ENCODE results near the gene STRN4. TPM values are rescaled to one million over a fixed set of nuclear protein-coding genes. Genes with fewer than 3 reads are reported as not detected.
A peak's percentile ranks its signal among the peaks of the same experiment; 100 is the strongest.

Gene STRN4
- total and polyA plus RNA-seq, 9 of the 15 experiments (the other 6 are each of a cell fraction or from before 2014, with no cell fraction given) = 0.62 to 83.7 (median 36.9) TPM

DNA sequence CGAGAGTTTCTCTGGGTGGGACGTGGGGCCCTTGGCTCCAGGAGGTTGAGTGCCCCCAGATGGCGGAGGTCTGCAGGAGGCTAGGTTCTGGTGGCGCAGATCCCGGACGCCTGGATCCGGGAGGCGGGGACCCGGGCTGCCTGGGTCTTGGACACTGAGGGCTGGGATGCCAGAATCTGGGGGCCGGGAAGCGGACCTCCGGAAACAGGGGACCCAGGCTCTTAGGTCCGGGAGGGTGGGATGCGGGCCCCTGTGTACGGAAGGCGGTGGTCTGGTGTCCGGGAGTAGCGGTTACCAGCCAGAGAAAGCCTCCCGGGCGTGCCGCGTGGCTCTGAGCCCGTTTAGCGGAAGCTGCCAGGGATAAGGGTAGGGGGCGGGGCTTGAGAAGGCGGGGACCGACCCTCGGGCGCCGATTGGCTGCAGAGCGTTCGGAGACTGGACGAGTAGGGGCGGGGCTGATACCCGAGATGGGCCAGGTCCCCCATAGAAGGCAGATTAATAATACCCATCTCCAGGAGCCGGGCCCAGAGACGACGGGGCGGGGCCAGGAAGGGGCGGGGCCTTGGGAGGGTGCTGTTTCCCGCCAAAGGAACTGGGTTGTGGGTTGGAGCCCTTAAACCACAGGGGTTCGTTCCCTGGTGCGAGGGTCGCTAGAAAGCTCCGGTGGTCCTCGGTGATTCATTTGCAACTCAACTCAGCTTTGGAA, 42.2 kb upstream of the STRN4 start, which contains the start of gene SLC1A5 (continued):
- TF ChIP-seq, protein P1, sequence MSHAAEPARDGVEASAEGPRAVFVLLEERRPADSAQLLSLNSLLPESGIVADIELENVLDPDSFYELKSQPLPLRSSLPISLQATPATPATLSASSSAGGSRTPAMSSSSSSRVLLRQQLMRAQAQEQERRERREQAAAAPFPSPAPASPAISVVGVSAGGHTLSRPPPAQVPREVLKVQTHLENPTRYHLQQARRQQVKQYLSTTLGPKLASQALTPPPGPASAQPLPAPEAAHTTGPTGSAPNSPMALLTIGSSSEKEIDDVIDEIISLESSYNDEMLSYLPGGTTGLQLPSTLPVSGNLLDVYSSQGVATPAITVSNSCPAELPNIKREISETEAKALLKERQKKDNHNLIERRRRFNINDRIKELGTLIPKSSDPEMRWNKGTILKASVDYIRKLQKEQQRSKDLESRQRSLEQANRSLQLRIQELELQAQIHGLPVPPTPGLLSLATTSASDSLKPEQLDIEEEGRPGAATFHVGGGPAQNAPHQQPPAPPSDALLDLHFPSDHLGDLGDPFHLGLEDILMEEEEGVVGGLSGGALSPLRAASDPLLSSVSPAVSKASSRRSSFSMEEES (CRISPR knock-in tag; IDR thresholded peaks at IDR 0.05) = no peak
- TF ChIP-seq, protein P2, sequence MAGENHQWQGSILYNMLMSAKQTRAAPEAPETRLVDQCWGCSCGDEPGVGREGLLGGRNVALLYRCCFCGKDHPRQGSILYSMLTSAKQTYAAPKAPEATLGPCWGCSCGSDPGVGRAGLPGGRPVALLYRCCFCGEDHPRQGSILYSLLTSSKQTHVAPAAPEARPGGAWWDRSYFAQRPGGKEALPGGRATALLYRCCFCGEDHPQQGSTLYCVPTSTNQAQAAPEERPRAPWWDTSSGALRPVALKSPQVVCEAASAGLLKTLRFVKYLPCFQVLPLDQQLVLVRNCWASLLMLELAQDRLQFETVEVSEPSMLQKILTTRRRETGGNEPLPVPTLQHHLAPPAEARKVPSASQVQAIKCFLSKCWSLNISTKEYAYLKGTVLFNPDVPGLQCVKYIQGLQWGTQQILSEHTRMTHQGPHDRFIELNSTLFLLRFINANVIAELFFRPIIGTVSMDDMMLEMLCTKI (IDR thresholded peaks at IDR 0.05; ENCODE audit: partially characterized antibody) = no peak
- TF ChIP-seq ZNF766 (CRISPR knock-in tag; conservative IDR thresholded peaks at IDR 0.05) = no peak
- no peak for TF ChIP-seq GABPB2 (CRISPR knock-in tag; conservative IDR thresholded peaks at IDR 0.05)
- TF ChIP-seq CHD4 (IDR thresholded peaks at IDR 0.05; ENCODE audit: insufficient read depth, insufficient replicate concordance, low read depth, low read length, poor library complexity, severe bottlenecking) = no peak
- TF ChIP-seq, protein P3, sequence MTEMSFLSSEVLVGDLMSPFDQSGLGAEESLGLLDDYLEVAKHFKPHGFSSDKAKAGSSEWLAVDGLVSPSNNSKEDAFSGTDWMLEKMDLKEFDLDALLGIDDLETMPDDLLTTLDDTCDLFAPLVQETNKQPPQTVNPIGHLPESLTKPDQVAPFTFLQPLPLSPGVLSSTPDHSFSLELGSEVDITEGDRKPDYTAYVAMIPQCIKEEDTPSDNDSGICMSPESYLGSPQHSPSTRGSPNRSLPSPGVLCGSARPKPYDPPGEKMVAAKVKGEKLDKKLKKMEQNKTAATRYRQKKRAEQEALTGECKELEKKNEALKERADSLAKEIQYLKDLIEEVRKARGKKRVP (CRISPR knock-in tag; IDR thresholded peaks at IDR 0.05) = 0 out of 2 replicates have a peak, but pooled peaks have one; percentile 37
- TF ChIP-seq, protein P4, sequence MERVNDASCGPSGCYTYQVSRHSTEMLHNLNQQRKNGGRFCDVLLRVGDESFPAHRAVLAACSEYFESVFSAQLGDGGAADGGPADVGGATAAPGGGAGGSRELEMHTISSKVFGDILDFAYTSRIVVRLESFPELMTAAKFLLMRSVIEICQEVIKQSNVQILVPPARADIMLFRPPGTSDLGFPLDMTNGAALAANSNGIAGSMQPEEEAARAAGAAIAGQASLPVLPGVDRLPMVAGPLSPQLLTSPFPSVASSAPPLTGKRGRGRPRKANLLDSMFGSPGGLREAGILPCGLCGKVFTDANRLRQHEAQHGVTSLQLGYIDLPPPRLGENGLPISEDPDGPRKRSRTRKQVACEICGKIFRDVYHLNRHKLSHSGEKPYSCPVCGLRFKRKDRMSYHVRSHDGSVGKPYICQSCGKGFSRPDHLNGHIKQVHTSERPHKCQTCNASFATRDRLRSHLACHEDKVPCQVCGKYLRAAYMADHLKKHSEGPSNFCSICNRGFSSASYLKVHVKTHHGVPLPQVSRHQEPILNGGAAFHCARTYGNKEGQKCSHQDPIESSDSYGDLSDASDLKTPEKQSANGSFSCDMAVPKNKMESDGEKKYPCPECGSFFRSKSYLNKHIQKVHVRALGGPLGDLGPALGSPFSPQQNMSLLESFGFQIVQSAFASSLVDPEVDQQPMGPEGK (CRISPR knock-in tag; IDR thresholded peaks at IDR 0.05; ENCODE audit: borderline replicate concordance) = no peak
- TF ChIP-seq, protein P5, sequence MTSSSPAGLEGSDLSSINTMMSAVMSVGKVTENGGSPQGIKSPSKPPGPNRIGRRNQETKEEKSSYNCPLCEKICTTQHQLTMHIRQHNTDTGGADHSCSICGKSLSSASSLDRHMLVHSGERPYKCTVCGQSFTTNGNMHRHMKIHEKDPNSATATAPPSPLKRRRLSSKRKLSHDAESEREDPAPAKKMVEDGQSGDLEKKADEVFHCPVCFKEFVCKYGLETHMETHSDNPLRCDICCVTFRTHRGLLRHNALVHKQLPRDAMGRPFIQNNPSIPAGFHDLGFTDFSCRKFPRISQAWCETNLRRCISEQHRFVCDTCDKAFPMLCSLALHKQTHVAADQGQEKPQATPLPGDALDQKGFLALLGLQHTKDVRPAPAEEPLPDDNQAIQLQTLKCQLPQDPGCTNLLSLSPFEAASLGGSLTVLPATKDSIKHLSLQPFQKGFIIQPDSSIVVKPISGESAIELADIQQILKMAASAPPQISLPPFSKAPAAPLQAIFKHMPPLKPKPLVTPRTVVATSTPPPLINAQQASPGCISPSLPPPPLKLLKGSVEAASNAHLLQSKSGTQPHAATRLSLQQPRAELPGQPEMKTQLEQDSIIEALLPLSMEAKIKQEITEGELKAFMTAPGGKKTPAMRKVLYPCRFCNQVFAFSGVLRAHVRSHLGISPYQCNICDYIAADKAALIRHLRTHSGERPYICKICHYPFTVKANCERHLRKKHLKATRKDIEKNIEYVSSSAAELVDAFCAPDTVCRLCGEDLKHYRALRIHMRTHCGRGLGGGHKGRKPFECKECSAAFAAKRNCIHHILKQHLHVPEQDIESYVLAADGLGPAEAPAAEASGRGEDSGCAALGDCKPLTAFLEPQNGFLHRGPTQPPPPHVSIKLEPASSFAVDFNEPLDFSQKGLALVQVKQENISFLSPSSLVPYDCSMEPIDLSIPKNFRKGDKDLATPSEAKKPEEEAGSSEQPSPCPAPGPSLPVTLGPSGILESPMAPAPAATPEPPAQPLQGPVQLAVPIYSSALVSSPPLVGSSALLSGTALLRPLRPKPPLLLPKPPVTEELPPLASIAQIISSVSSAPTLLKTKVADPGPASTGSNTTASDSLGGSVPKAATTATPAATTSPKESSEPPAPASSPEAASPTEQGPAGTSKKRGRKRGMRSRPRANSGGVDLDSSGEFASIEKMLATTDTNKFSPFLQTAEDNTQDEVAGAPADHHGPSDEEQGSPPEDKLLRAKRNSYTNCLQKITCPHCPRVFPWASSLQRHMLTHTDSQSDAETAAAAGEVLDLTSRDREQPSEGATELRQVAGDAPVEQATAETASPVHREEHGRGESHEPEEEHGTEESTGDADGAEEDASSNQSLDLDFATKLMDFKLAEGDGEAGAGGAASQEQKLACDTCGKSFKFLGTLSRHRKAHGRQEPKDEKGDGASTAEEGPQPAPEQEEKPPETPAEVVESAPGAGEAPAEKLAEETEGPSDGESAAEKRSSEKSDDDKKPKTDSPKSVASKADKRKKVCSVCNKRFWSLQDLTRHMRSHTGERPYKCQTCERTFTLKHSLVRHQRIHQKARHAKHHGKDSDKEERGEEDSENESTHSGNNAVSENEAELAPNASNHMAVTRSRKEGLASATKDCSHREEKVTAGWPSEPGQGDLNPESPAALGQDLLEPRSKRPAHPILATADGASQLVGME (CRISPR knock-in tag; IDR thresholded peaks at IDR 0.05) = no peak
- TF ChIP-seq BRD4 (IDR thresholded peaks at IDR 0.05) = 0 out of 2 replicates have a peak, but pooled peaks have one; percentile 56
- TF ChIP-seq STAT5A (IDR thresholded peaks at IDR 0.05; ENCODE audit: borderline replicate concordance, low read length) = no peak
- no peak for TF ChIP-seq POU5F1 (IDR thresholded peaks at IDR 0.05; ENCODE audit: borderline replicate concordance, low read depth, low read length, partially characterized antibody)
- no peak for TF ChIP-seq ZNF75A (CRISPR knock-in tag; IDR thresholded peaks at IDR 0.05)
- no peak for TF ChIP-seq ZNF551 (CRISPR knock-in tag; IDR thresholded peaks at IDR 0.05)
- TF ChIP-seq SIN3A (IDR thresholded peaks at IDR 0.05; ENCODE audit: borderline replicate concordance in 2 of 2, control insufficient read depth in 1 of 2, low read depth in 2 of 2, low read length in 2 of 2) = peak; percentile 90 to 95; a peak in 3 of 4 replicates
